Adrenal gland (tissue), 5 donors: Measurements from ENCODE around the gene HOXB8.

Experiments used
- CTCF ChIP-seq, 6 experiments: fragments of 450-650 bp in 4 of 6; fragments of 200-600 bp in 2 of 6; sonication (generic) in 1 of 6; IDR thresholded peaks; 1 replicate in 5 of 6; 2 replicates in 1 of 6; pipeline versions ENCODE4 v1.5.1 to v1.8.0; 2016 to 2021; ENCODE audit warnings: antibody characterized with exemption in 6 of 6, mild to moderate bottlenecking in 2 of 6, moderate library complexity in 1 of 6
- POLR2A ChIP-seq, 2 donors: fragments of 450-650 bp; IDR thresholded peaks; one replicate each; pipeline ENCODE4 v1.6.1; 2017; ENCODE audit warnings: antibody characterized with exemption in 2 of 2, mild to moderate bottlenecking in 2 of 2, moderate library complexity in 1 of 2
- donor health status: DM: no; HTN: no; CAD: no.

- TF ChIP-seq CTCF (IDR thresholded peaks at IDR 0.05) (no peak), POLR2A (IDR thresholded peaks at IDR 0.05) (no peak)
These were observed 43.2 kb downstream of the HOXB8 start for GRCh38 chr17:48571826-48572417.
